ENCODE results near the gene RALGAPB. TPM values are rescaled to one million over a fixed set of nuclear protein-coding genes. Genes with fewer than 3 reads are reported as not detected.

Gene RALGAPB
- total and polyA plus RNA-seq, 2 of the 13 experiments (the other 11 are each of a cell fraction or from before 2014, with no cell fraction given): 17.6 to 30.6 TPM

DNA sequence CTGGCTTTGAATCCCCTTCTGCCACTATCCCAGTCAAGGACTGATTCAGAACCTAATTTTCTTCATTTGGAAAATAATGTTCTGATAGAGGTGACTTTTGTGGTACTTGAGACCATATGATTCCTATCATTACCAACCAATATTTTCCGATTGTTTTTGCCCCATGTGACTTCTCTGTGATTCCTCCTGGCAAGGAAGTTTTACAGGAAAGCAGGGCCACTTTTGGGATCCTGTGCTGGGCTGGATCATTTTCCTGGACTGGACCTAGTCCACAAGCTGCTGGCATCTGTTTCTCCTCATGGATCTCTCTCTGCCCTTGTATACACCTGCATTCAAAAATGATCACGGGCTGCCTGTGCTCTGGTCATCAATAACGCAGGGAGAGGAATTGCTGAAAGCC is 23.6 kb upstream of the RALGAPB start (continued):
- TF ChIP-seq, protein P1, sequence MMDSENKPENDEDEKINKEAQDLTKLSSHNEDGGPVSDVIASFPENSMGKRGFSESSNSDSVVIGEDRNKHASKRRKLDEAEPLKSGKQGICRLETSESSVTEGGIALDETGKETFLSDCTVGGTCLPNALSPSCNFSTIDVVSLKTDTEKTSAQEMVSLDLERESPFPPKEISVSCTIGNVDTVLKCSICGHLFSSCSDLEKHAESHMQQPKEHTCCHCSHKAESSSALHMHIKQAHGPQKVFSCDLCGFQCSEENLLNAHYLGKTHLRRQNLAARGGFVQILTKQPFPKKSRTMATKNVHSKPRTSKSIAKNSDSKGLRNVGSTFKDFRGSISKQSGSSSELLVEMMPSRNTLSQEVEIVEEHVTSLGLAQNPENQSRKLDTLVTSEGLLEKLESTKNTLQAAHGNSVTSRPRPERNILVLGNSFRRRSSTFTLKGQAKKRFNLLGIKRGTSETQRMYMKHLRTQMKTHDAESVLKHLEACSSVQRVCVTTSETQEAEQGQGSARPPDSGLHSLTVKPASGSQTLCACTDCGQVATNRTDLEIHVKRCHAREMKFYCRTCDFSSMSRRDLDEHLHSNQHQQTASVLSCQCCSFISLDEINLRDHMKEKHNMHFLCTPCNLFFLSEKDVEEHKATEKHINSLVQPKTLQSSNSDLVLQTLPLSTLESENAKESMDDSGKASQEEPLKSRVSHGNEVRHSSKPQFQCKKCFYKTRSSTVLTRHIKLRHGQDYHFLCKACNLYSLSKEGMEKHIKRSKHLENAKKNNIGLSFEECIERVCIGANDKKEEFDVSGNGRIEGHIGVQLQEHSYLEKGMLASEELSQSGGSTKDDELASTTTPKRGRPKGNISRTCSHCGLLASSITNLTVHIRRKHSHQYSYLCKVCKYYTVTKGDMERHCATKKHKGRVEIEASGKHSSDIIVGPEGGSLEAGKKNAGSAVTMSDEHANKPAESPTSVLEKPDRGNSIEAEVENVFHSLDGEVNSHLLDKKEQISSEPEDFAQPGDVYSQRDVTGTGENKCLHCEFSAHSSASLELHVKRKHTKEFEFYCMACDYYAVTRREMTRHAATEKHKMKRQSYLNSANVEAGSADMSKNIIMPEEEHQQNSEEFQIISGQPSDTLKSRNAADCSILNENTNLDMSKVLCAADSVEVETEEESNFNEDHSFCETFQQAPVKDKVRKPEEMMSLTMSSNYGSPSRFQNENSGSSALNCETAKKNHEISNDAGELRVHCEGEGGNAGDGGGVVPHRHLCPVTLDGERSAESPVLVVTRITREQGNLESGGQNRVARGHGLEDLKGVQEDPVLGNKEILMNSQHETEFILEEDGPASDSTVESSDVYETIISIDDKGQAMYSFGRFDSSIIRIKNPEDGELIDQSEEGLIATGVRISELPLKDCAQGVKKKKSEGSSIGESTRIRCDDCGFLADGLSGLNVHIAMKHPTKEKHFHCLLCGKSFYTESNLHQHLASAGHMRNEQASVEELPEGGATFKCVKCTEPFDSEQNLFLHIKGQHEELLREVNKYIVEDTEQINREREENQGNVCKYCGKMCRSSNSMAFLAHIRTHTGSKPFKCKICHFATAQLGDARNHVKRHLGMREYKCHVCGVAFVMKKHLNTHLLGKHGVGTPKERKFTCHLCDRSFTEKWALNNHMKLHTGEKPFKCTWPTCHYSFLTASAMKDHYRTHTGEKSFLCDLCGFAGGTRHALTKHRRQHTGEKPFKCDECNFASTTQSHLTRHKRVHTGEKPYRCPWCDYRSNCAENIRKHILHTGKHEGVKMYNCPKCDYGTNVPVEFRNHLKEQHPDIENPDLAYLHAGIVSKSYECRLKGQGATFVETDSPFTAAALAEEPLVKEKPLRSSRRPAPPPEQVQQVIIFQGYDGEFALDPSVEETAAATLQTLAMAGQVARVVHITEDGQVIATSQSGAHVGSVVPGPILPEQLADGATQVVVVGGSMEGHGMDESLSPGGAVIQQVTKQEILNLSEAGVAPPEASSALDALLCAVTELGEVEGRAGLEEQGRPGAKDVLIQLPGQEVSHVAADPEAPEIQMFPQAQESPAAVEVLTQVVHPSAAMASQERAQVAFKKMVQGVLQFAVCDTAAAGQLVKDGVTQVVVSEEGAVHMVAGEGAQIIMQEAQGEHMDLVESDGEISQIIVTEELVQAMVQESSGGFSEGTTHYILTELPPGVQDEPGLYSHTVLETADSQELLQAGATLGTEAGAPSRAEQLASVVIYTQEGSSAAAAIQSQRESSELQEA (CRISPR knock-in tag; IDR thresholded peaks at IDR 0.05; ENCODE audit: not compliant biosample characterization): no peak
- TF ChIP-seq ZNF121 (CRISPR knock-in tag; IDR thresholded peaks at IDR 0.05) (no peak), ZSCAN21 (CRISPR knock-in tag; IDR thresholded peaks at IDR 0.05; ENCODE audit: borderline replicate concordance) (no peak), ZSCAN12 (CRISPR knock-in tag; IDR thresholded peaks at IDR 0.05) (no peak), ZNF761 (CRISPR knock-in tag; conservative IDR thresholded peaks at IDR 0.05) (no peak), CHD4 (IDR thresholded peaks at IDR 0.05; ENCODE audit: borderline replicate concordance, low read length) (no peak), NCOA5 (CRISPR knock-in tag; IDR thresholded peaks at IDR 0.05) (no peak), ZNF619 (CRISPR knock-in tag; IDR thresholded peaks at IDR 0.05) (no peak), POLR2AphosphoS5 (IDR thresholded peaks at IDR 0.05; ENCODE audit: low read depth, low read length) (no peak)
- TF ChIP-seq, protein P2, sequence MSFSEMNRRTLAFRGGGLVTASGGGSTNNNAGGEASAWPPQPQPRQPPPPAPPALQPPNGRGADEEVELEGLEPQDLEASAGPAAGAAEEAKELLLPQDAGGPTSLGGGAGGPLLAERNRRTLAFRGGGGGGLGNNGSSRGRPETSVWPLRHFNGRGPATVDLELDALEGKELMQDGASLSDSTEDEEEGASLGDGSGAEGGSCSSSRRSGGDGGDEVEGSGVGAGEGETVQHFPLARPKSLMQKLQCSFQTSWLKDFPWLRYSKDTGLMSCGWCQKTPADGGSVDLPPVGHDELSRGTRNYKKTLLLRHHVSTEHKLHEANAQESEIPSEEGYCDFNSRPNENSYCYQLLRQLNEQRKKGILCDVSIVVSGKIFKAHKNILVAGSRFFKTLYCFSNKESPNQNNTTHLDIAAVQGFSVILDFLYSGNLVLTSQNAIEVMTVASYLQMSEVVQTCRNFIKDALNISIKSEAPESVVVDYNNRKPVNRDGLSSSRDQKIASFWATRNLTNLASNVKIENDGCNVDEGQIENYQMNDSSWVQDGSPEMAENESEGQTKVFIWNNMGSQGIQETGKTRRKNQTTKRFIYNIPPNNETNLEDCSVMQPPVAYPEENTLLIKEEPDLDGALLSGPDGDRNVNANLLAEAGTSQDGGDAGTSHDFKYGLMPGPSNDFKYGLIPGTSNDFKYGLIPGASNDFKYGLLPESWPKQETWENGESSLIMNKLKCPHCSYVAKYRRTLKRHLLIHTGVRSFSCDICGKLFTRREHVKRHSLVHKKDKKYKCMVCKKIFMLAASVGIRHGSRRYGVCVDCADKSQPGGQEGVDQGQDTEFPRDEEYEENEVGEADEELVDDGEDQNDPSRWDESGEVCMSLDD (CRISPR knock-in tag; IDR thresholded peaks at IDR 0.05; ENCODE audit: borderline replicate concordance): no peak
- TF ChIP-seq, protein P3, sequence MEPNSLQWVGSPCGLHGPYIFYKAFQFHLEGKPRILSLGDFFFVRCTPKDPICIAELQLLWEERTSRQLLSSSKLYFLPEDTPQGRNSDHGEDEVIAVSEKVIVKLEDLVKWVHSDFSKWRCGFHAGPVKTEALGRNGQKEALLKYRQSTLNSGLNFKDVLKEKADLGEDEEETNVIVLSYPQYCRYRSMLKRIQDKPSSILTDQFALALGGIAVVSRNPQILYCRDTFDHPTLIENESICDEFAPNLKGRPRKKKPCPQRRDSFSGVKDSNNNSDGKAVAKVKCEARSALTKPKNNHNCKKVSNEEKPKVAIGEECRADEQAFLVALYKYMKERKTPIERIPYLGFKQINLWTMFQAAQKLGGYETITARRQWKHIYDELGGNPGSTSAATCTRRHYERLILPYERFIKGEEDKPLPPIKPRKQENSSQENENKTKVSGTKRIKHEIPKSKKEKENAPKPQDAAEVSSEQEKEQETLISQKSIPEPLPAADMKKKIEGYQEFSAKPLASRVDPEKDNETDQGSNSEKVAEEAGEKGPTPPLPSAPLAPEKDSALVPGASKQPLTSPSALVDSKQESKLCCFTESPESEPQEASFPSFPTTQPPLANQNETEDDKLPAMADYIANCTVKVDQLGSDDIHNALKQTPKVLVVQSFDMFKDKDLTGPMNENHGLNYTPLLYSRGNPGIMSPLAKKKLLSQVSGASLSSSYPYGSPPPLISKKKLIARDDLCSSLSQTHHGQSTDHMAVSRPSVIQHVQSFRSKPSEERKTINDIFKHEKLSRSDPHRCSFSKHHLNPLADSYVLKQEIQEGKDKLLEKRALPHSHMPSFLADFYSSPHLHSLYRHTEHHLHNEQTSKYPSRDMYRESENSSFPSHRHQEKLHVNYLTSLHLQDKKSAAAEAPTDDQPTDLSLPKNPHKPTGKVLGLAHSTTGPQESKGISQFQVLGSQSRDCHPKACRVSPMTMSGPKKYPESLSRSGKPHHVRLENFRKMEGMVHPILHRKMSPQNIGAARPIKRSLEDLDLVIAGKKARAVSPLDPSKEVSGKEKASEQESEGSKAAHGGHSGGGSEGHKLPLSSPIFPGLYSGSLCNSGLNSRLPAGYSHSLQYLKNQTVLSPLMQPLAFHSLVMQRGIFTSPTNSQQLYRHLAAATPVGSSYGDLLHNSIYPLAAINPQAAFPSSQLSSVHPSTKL (CRISPR knock-in tag; IDR thresholded peaks at IDR 0.05): no peak
